HG03280 (cell line): ENCODE results near the gene TMOD2.

Experiments used
- ATAC-seq: cut with Tn5 transposase; IDR thresholded peaks from one replicate; pipeline ENCODE4 v1.9.1; 2021; ENCODE audit warnings: mild to moderate bottlenecking, moderate library complexity; ENCODE audit not compliant: unreplicated experiment

The TMOD2 gene

DNA sequence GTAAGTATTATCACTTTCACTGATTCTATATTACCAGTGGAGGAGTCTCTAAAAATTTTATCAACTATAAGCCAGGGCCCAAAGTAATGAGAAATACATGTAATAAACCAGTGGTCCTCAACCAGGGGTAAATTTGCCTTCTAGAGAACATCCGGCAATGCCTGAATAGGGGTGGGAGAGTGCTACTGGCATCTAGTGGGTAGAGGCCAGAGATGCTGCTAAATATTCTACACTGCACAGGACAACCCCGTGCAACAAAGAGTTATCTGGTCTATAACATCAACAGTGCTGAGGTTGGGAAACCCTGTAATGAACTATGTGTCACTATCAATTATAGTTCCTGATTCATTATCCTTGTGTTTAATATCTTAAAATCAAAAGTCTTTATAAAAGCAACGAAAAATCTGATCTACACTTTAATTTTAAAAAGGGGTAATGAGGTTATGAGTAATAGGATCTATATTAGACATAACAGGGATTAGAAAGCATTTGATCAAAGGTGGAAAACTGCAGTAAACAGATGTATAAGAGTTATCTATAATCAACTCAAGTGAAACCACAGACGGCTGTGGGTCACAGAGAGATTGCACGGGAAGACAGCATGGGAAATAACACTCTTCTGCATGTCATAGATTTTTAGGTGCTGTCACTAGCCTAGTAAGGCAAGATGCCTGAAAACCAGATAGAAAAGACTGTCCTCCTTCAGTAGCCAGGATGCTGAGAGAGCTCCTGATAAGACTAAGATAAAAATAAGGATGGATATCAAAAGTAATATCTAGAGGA lies 16.0 kb upstream of the TMOD2 start:
- ATAC-seq, result no peak

DNA sequence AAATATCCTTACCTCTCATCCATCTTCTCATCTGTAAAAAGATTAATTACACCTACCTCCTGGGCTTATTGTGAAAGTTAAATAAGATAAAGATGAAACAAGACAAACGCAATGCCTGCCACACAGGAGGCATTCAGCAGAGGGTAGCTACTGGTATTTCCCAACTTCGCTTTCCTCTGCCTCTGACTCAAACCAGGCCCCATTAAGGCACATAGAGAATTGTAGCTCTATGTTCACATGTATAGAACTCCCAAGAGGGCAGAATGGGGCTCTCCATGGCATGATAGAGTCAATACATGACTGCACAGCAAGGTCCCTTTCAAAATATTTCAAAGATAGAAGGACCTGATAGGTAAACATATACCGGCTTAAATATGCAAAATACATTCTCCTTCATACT lies 15.3 kb upstream of the TMOD2 start:
- no peak for ATAC-seq

DNA sequence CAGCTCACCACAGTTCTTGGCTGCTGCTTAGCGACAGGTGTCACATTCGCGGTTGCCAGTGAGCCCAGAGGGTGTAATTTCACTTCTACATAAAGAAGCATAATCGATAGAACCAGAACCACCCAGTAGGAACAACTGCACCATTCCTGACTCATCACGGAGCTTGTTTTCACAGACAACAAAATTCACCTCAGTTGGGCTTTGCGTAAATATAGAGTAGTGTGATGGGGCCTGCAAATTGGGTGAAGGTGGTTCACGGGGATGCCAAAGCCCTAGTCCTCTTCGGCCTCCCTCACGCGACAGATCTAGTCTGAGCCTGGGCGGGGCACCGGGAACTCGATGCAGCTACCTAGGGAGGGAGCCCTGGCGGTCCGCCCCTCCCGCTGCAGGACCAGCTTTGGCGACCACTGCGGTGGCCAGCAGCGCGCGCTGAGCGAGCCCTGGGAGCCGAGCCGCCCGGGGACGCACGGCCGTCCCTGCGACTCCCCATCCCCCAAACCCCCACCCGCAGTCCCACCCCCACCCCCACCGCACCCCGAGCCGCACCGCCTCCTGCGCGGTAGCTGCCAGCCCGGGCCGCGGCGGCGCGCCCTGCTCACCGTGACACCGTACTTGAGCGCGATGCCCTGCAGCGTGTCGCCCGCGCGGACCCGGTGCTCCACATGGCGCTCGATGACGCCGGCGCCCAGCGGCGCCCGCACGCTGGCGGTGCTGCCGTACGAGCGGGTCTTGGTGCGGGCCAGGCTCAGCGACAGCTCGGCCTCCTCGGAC lies 14.5 kb upstream of the TMOD2 start:
- ATAC-seq, result peak; percentile 39

DNA sequence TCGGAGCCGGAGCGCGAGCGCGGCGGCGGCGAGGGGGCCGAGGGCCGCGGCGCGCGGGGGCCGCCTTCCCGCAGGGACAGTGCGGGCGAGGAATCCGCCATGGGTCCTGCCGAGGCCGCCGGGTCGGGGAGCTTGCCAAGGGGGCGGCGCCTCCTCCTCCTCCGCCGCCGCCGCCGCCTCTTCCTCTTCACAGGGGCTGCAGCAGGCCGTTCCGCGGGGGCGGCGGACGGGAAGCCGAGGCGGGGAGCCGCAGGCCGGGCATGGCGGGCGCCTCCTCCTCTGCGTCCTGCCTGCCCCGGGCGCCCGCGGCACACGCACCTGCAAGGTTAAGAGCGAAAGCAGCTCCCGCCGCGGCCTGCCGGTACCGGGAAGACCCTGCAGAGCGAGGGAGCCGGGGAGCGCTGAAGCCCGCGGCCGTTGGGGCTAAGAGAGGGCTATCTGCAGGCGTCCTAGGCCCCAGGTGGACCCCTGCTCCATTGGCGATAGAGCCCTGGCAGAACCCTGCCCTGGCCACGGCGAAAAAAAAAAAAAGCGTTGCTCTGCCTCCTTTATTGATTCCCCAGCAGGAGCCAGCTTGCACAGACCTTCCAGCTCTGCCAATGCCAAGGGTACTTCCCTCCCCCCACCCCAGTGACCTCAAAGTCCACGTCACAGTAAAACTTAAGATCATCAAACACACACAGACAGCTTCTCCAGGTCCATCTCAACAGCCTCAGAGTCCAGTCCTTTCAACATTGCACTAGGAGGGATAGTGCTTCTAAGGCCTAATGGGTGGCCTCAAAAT lies 13.7 kb upstream of the TMOD2 start, which contains the start of gene LYSMD2:
Gene LYSMD2 (minus strand): TSS at position 134 of the 784 bp plus-strand sequence. CDS start 33 bp downstream, at position 101.
- ATAC-seq, result peak; percentile 53

DNA sequence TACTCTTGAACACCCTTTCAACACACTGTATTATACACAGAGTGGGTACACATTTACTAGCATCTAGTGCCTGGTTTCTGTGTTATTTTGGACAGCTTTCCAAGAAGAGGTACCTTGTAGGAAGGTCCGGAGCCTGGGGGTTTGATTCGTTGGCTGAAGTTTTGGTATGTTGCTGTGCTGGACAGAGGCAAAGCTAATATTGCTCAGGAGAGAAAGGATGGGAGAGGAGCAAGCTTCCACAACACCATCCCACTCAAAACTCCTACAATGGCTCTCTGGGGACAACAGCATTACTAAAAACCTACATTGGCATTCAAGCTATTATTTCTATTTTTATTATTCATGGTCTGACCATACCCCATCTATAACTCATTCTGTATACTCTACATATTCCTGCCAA lies 12.8 kb upstream of the TMOD2 start:
- ATAC-seq, result no peak

DNA sequence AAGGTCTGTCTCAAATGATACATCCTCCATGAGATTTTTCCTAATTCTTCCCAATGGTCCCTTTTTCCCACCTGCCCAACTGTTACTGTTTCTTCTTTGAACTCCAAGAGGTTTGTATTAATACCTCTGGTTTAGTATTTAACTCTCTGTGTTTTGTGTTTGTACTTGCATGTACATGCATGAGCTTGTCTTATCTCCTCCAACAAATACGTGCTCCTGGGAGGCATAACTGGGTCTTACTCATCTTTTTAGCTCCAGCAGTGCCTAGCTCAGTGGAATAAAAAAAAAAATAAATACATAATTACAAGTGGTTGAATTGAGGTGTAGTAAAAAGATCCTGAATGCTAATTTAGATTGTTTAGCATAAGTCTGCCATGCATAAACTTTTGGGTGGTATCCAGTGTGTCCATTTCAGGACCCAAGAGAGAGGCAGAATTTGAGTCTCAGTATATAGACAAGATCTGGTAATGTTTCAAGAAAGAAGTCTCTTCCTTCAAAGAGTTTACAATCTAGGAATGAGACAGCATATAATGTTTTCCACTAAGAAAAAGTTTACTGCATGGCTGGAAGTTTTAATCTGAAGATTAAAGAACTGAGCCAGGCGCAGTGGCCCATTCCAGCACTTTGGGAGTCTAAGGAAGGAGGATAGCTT lies 12.2 kb upstream of the TMOD2 start:
- ATAC-seq, result no peak

DNA sequence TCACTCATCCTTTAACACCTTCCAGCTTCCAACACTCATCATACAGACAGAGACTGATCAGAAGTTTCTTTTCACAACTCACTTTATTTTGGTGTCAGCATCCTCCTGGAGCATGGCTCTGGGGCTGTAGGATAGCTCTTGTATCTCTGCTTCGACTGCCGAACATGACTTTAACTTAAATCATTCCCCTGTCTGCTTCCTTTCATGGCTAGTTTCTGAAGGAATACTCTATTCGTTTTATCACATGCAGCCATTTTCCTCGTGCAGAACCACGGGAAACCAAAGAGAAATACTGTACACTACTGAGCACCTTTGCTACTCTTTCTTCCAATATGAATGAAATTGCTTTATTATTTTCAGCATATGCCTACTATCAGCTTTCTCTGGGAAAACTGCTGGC lies 2.1 kb upstream of the TMOD2 start:
- ATAC-seq, result no peak

DNA sequence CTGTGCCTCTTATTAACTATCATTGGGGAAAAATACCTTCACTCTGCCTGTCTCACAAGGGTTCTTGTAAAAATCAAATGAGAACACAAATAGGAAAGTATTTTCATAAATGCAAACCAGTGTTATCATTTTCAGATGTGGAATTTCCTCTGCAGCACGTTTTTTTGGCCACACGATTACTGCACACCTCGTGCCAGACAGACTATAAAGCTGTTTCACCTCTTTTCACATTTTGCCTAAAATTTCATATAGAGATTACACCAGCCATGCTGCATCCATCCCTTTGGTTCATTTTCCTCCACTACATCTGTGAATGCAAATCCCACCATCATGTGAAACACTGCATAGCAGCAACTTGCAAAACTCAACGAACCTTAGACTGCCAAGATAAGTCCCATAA lies 1.2 kb upstream of the TMOD2 start:
- no peak for ATAC-seq

DNA sequence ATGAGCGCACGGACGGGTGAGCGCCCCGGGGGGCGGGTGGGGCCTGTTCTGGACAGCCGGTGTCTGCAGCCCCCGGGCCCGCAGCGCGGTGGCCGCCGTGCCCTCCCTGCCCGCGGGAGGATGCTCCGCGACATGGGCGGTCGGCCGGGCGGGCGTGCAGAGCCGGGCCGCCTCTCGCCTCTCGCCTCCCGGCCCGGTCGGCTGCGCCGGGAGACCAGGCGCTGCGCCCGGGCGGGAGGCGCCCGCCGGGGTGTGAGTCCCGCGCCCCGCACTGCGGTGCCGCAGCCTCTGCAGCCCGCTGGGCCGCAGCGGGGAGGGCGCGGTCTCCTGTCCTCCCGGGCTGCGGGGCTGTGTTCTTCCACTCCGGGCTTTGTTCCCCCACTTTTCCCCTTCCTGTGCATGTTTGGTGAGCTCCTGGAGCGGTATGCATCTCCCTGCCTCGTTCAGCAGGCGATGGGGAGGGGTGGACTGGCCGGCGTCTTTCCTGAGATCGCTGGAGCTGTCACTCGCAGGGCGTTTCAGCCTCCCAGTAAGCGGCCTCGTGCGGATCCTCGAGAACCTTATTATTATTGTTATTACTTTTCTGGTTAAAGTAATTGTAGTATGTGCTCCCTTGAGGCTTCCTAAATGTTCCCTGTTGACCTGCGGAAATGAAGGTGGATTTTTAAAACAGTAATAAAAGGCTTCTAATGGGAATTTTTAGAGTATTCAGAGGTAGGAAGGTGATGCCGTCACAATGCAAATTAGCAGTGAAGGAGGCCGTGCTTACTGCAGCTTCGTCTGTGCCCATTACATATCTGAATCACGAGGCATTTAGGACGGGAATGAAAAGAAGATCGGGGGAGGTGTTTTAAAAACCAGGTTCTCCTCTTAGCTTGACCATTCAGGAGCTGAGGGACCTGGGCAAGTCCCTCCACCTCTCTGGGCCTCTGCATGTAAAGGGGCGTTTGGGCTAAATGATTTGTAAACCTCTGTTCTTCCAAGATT lies 593 bp downstream of the TMOD2 start:
- ATAC-seq, result peak; percentile 28

DNA sequence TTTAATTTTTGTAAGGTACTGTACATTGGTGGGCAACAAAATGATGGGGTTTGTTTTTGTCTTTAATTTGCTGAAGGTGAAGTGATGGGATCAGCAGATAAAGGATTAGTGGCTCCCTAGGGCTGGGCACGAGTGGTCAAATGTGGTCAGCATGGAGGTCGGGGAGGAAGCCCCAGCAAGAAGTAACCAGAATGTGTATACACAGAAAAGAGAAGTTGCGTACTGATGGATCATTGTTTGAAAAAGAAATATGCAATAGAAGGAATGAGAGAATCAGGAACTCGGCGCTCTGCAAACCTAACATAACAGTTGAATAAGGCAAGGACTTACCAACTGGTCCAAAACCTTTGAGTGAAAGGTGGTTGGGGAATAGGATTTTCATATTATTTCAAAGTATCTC lies 1.5 kb downstream of the TMOD2 start:
- no peak for ATAC-seq

DNA sequence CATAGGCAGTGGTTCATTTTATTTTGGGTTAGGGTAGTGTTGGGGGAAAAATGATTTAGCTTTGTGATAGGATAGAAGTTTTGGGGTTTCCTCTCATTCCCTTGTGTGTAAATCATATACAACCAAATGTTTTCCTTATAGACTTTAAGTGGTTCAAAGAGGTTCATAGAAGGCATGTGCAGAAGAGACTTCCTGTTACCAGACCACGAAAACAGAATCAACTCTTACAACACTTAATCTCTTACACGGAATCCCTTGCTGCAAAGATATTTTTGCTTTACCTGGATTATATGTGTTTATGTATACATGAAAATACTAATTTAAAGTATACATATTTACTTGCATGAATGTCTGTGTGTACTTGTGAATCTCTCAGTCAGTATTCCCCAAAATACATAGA lies 2.9 kb downstream of the TMOD2 start:
- ATAC-seq, result no peak

DNA sequence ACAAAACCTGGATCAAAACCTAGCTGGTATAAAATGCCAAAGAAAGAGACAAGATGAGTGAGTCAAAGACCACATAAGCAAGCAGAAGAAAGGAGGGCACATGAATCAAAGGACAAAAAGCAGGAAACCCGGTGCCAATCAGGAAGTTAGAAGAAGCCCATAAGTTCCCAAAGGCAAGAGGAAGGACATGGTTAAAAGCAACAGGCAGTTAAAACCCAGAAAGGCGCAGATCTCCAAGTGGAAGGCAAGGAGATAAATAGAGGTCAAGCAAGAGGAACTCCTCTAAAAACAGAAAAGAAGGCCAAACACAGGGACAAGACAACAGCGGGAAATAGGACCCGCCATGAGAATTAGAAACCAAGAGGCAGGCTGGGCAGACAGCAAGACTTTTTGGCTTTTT lies 4.4 kb downstream of the TMOD2 start:
- no peak for ATAC-seq

DNA sequence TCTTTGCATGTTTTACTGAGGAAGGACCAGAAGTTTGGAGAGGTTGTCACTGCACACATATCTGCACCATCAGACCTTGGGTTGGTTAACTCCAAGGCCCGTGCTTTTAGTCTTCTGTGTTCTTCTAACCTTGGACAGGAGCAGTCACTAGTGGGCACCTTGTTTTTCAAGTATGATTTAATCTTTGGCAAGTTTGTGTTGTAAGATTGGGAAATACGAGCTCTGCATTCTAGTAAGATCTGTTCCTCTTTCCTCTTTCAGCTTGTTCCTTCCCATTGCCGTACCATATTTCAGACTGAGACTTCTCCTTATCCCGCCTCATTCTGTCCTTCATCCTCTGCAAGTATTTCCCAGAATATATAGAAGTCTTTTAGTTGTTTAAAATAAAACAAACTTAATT lies 5.1 kb downstream of the TMOD2 start:
- no peak for ATAC-seq

DNA sequence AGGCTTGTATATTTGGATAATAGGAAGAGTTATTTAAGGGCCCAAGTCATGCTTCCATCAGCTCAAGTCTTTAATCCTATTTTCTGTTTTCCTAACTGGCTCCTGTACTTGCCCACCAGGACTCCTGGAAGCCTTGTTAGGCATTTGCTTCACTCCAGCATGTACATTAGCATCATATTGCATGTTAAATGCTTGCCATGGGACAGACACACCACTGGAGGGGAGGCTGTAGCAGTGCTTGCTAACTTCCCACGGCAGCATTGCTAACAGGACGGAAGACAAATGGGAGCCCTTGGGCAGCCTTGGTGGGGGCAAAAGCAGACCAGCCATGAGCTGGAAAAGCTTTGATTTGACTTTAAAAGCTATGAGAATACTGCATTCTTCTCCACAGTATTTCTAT lies 6.1 kb downstream of the TMOD2 start:
- no peak for ATAC-seq

DNA sequence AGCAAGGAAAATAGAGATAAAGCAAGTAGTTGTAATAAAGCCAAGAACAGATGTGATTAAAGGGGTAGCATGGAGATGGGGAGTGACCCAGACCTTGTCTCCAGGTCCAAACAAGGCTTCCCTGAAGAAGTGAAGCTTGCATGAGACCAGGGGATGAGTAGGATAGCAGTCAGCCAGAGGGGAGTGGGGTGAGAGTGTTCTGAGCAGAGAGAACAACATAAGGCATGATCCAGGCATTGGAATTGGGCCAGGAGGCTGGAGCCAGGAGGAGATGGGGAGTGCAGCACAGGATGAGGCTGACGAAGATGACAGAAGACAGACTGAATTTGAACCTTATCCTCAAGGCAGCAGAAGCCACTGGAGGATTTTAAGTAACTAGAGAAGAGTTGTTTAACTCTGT lies 7.2 kb downstream of the TMOD2 start:
- ATAC-seq, result no peak

DNA sequence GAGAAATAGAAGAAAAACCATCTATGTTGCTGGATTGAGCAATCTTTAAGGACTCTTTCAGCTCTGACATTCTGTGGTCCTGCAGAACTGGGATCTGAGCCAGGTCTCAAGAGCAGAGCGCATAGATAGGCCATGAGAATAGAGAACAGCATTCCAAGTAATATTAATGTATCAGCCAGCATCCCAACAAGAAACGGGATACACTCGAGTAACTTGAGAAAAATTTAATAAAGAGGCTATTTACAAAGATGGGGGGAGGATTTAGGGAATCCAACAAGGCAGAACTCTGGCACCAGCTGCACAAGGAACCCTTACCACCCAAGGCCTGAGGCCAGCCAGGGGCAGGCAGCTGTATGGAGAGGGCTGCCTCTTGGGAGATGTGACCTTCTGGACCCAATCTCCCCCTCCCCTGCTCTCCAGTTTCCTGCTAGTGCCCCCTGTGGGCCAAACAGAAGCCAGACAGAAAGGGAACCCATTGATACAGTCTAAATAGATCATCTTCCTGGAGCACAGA lies 8.2 kb downstream of the TMOD2 start:
- no peak for ATAC-seq

DNA sequence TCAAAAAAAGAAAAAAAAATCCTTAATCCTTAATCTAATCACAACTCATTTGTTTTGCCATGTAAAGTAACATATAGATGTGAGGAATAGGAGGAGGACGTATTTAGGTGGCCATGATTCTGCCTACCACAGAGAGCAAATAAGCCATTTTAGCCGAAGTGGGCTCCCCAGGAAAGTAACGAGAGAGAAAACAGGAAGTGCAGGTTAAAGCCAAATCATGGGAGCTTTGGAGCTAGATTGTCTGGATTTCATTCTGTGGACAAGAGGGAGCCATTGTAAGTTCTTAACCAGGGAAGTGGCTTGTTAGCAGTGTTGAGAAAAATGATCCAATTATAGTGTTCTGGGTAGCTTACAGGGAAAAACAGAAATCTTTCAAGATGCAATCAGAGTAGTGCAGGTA lies 9.4 kb downstream of the TMOD2 start:
- no peak for ATAC-seq

DNA sequence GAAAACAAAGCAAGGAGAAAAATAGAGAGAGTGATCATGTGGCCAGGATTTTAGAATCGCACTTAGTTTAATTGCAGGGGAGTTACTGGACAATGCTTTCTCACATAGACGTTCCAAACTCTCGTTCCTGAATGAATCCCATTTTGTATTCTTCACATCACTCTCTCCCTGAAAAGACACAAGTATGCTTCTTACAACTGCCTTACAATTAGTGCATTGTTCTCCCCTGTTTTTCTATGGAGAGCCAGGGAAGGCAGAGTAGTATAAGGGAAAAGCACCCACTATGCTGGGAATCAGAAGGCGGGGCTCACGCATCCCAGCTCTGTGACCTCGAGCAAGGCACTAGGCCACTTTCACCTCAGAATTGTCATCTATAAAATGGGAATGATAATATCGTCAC lies 14.4 kb downstream of the TMOD2 start:
- ATAC-seq, result no peak

DNA sequence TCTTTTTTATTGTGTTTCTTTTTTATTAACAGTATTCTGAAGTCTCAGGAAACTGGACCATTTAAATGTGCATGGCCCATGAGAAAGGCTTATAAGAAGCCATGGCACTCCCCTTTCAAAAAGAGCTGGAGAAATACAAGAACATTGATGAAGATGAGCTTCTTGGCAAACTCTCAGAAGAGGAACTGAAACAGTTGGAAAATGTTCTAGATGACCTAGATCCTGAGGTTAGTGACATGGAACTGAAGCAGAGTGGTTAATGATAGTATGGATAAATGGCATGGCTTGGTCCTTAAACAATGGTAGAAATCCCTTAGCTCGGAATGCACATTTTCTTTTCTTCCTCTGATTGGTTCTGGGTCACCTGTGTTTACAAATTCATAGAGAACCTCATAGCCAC lies 14.9 kb downstream of the TMOD2 start:
- no peak for ATAC-seq

DNA sequence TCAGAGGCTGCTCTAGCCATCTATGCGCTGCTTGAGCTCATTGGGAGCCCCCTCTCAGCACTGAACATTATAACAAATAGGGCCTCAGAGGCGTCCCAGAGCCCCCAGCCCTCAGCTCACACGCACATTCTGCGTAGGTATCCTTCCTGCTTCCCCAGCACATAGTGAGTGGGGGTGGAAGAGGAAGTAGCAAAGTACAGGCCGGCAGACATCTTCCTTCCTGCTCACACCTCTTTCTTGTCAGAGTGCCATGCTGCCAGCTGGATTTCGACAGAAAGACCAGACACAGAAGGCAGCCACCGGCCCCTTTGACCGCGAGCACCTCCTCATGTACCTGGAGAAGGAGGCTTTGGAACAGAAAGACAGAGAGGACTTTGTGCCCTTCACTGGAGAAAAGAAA lies 16.6 kb downstream of the TMOD2 start:
- ATAC-seq, result no peak
